Measurements from ENCODE around the gene TMEM175. TPM values are rescaled to one million over a fixed set of nuclear protein-coding genes. Genes with fewer than 3 reads are reported as not detected.
A peak's percentile ranks its signal among the peaks of the same experiment; 100 is the strongest.

TMEM175 gene
- total and polyA plus RNA-seq, 2 of the 4 experiments (the other 2 are of a cell fraction), result 7.7 to 41.9 TPM

GRCh38 chr4:907691-908425 is 24.4 kb upstream of the TMEM175 start:
- no peak overlapping the region for H2BK20ac ChIP-seq (ENCODE audit: low read depth, low read length)
- H3K79me1 ChIP-seq (ENCODE audit: low read depth in 1 of 2, low read length in 2 of 2), result peaks cover 20 to 70% of the 10 kb centered on the region in 2 experiments
- peak; percentile 74 for ATAC-seq (ENCODE audit: low read depth)
- dilution Hi-C loops (cut with HindIII; ENCODE audit: low sequenced_read_pairs, unreplicated experiment) (no loop called here), in situ Hi-C loops (cut with MboI; ENCODE audit: low sequenced_read_pairs) (no loop called here), intact Hi-C loops (cut with micrococcal nuclease) (no loop called here)
- no peak overlapping the region for H4K91ac ChIP-seq (ENCODE audit: insufficient read depth, low read depth, low read length)
- no peak overlapping the region for H3K9ac ChIP-seq (ENCODE audit: low read depth, low read length)
- POLR2A ChIA-PET (ENCODE audit: unreplicated experiment), result no interaction called here
- H3K4me2 ChIP-seq (ENCODE audit: low read depth, low read length), result no peak overlapping the region
- H2BK120ac ChIP-seq (ENCODE audit: low read depth, low read length), result no peak overlapping the region
- no peak overlapping the region for H4K8ac ChIP-seq (ENCODE audit: low read depth in 2 of 2, low read length in 2 of 2)
- H3K14ac ChIP-seq (replicated peaks; ENCODE audit: low read depth, low read length), result no peak overlapping the region
- H3K23ac ChIP-seq (ENCODE audit: low read depth, low read length), result no peak overlapping the region
- H3K36me3 ChIP-seq (ENCODE audit: control insufficient read depth, insufficient read depth, low read length), result peaks cover 25% of the 10 kb centered on the region
- TF ChIP-seq USF2 (IDR thresholded peaks at IDR 0.05; ENCODE audit: low read depth, low read length) (no peak), ELK1 (IDR thresholded peaks at IDR 0.05; ENCODE audit: borderline replicate concordance, low read depth, low read length) (no peak), MAZ (IDR thresholded peaks at IDR 0.05; ENCODE audit: borderline replicate concordance, low read depth, low read length) (no peak), CHD1 (IDR thresholded peaks at IDR 0.05; ENCODE audit: low read depth, low read length) (no peak), FOS (IDR thresholded peaks at IDR 0.05; ENCODE audit: low read depth, low read length) (no peak), POLR2A (IDR thresholded peaks at IDR 0.05; ENCODE audit: low read depth, low read length) (no peak), CTCF (conservative IDR thresholded peaks at IDR 0.05; ENCODE audit: low read depth, low read length) (no peak), MAFK (IDR thresholded peaks at IDR 0.05; ENCODE audit: low read depth, low read length) (no peak), RCOR1 (IDR thresholded peaks at IDR 0.05; ENCODE audit: insufficient replicate concordance, low read length) (no peak), RFX5 (IDR thresholded peaks at IDR 0.05; ENCODE audit: low read depth, low read length) (no peak), CEBPB (IDR thresholded peaks at IDR 0.05; ENCODE audit: low read depth, low read length) (no peak), MXI1 (IDR thresholded peaks at IDR 0.05; ENCODE audit: borderline replicate concordance, low read depth, low read length) (no peak), BHLHE40 (IDR thresholded peaks at IDR 0.05; ENCODE audit: low read depth, low read length) (no peak), RAD21 (IDR thresholded peaks at IDR 0.05; ENCODE audit: low read length) (no peak), NFE2L2 (IDR thresholded peaks at IDR 0.05; ENCODE audit: low read depth, low read length) (no peak), SMC3 (IDR thresholded peaks at IDR 0.05; ENCODE audit: low read depth, low read length) (no peak)
- H2BK15ac ChIP-seq (ENCODE audit: low read depth, low read length), result no peak overlapping the region
- no peak overlapping the region for H2AK5ac ChIP-seq (ENCODE audit: low read depth, low read length)
- H3K4me1 ChIP-seq (ENCODE audit: control insufficient read depth, insufficient read depth, low read length), result peaks cover 5% of the 10 kb centered on the region; the same call in 1 of the 2 replicates
- DNase-seq, result peak; percentile 65
- H3K27ac ChIP-seq (ENCODE audit: insufficient read depth, low read length), result no peak overlapping the region
- H3K9me3 ChIP-seq (ENCODE audit: control insufficient read depth, insufficient read depth, low read length), result no peaks in the 10 kb centered on the region
- no peak overlapping the region for H3K4ac ChIP-seq (ENCODE audit: low read depth, low read length)
- H4K20me1 ChIP-seq (ENCODE audit: insufficient read depth, low read length), result peaks cover 54% of the 10 kb centered on the region
- BruUV-seq (replicated peaks), result no TSS peak
- no peak overlapping the region for H3K4me3 ChIP-seq (ENCODE audit: insufficient read depth, low read depth, low read length)
- peaks cover 7% of the 10 kb centered on the region; the same call in 1 of the 2 replicates for H3K9me1 ChIP-seq (ENCODE audit: insufficient read depth, low read length)
- no peak overlapping the region for H3K18ac ChIP-seq (ENCODE audit: low read depth, low read length)
- 36% methylated on average over 20 of the region's 35 CpGs; no CpG with 5 or more reads in 1 of the 2 experiments for WGBS, 2 experiments (ENCODE audit: extremely low coverage in 2 of 2, insufficient read length in 1 of 2)
- peak overlapping the region; percentile 72 for H2AFZ ChIP-seq (replicated peaks; ENCODE audit: low read length, poor library complexity)
- CTCF ChIA-PET, result no interaction called here
- H2AK9ac ChIP-seq (replicated peaks; ENCODE audit: low read depth, low read length, poor library complexity), result peak overlapping the region; percentile 91
- no peak overlapping the region for H3K56ac ChIP-seq (ENCODE audit: extremely low read depth, insufficient read depth, low read length)
- H3K27me3 ChIP-seq (ENCODE audit: control insufficient read depth, insufficient read depth, low read length), result no peaks in the 10 kb centered on the region
- H4K5ac ChIP-seq (ENCODE audit: low read depth, low read length), result no peak overlapping the region
- H2BK5ac ChIP-seq (ENCODE audit: low read depth, low read length, poor library complexity, severe bottlenecking), result no peak overlapping the region
